ENCODE results near the gene GTPBP3. TPM values are rescaled to one million over a fixed set of nuclear protein-coding genes. Genes with fewer than 3 reads are reported as not detected.

The GTPBP3 gene
- polyA plus RNA-seq, 4 donors = 9.2 to 18.5 (median 10.9) TPM

GRCh38 chr19:17385878-17386611 lies 48.7 kb downstream of the GTPBP3 start:
- H3K4me3 ChIP-seq (ENCODE audit: low read depth in 1 of 3, low read length in 3 of 3) = no peak overlapping the region
- H3K4me1 ChIP-seq (ENCODE audit: control insufficient read depth in 3 of 3, insufficient read depth in 2 of 3, low read depth in 1 of 3, low read length in 2 of 3) = peaks cover 0 to 5% (median 0%) of the 10 kb centered on the region in 3 donors
- H3K27ac ChIP-seq (ENCODE audit: low read depth in 1 of 3, low read length in 2 of 3) = no peak overlapping the region
- no peak for FAIRE-seq
- no peaks in the 10 kb centered on the region for H3K36me3 ChIP-seq (ENCODE audit: control insufficient read depth in 3 of 3, insufficient read depth in 2 of 3, low read depth in 1 of 3, low read length in 3 of 3)
- peak; percentile 37 to 56 for DNase-seq
- peaks cover 0 to 16% (median 0%) of the 10 kb centered on the region in 3 donors for H3K27me3 ChIP-seq (ENCODE audit: control insufficient read depth in 3 of 3, insufficient read depth in 3 of 3, low read length in 3 of 3)
- 33 to 38% (median 35%) methylated on average over 20 of the region's 20 CpGs for WGBS, 3 donors
- peaks cover 0 to 13% of the 10 kb centered on the region in 2 donors for H3K9me3 ChIP-seq (ENCODE audit: control insufficient read depth in 2 of 2, insufficient read depth in 1 of 2, low read depth in 1 of 2, low read length in 1 of 2)

DNA sequence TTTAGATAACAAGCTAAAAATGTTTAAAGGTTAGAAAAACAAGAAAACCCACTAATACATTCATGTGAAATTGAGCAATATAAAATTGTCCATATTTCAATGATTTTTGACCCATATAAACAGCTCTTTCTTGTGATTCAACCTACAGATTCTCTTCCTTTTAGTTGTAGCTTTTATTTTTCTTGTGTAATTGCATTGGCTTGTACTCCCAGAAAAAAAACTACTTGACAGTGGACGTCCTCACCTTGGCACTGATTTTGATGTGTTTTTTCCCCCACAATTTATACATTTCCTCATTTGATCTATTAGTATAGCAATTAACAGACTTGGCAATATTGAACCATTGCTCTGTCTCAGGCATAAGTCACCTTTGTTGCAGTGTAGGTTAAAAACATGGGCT lies 51.9 kb downstream of the GTPBP3 start:
- peaks cover 0 to 12% (median 5%) of the 10 kb centered on the region in 3 donors for H3K4me1 ChIP-seq (ENCODE audit: control insufficient read depth in 3 of 3, insufficient read depth in 2 of 3, low read depth in 1 of 3, low read length in 2 of 3)
- WGBS, 3 donors = 11 to 56% (median 31%) methylated on average over 1 of the region's 1 CpG
- peaks cover 0 to 39% (median 0%) of the 10 kb centered on the region in 3 donors for H3K27me3 ChIP-seq (ENCODE audit: control insufficient read depth in 3 of 3, insufficient read depth in 3 of 3, low read length in 3 of 3)
- FAIRE-seq (no peak), DNase-seq (no peak)
- H3K9me3 ChIP-seq (ENCODE audit: control insufficient read depth in 2 of 2, insufficient read depth in 1 of 2, low read depth in 1 of 2, low read length in 1 of 2) = peaks cover 0 to 13% of the 10 kb centered on the region in 2 donors
- no peak overlapping the region for H3K27ac ChIP-seq (ENCODE audit: low read depth in 1 of 3, low read length in 2 of 3)
- H3K4me3 ChIP-seq (ENCODE audit: low read depth in 1 of 3, low read length in 3 of 3) = no peak overlapping the region
- no peaks in the 10 kb centered on the region for H3K36me3 ChIP-seq (ENCODE audit: control insufficient read depth in 3 of 3, insufficient read depth in 2 of 3, low read depth in 1 of 3, low read length in 3 of 3)

DNA sequence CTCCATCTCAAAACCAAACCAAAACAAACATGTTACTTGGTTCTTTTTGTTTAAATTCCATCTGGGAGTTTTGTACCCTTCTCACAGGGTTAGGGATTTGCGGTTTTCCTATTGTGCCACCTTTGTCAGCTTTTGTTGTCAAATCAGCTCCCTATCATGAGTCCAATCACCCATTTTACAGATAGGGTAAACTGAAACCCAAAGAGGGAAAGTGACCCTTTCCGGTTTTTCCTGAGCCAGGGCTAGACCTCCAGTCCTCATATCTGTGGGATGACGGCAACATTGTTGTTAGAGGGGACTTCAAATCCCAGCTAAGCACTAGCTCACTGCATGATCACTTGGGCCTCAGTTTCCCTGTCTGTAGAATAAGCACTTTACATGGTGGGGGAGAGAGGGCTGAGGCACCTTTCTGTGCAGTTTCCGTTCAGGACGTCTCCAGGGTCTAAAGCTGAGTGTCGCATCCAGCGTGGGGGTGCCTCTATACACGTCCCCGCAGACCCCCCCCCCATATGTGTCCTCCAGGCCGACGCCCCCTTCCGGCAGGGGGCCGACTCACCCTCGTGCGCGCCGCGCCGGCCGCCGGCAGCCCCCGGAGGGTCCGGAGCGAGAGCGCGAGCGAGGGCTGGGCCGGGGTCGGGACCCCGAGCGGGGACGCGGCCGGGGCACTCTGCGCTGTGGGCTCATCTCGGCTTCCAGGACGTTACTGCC lies 52.8 kb downstream of the GTPBP3 start:
- Histone ChIP-seq H3K27me3 (ENCODE audit: control insufficient read depth in 3 of 3, insufficient read depth in 3 of 3, low read length in 3 of 3) (peaks cover 0 to 44% (median 0%) of the 10 kb centered on the region in 3 donors), H3K4me1 (ENCODE audit: control insufficient read depth in 3 of 3, insufficient read depth in 2 of 3, low read depth in 1 of 3, low read length in 2 of 3) (peaks cover 0 to 12% (median 5%) of the 10 kb centered on the region in 3 donors), H3K27ac (ENCODE audit: low read depth in 1 of 3, low read length in 2 of 3) (no peak overlapping the region), H3K36me3 (ENCODE audit: control insufficient read depth in 3 of 3, insufficient read depth in 2 of 3, low read depth in 1 of 3, low read length in 3 of 3) (no peaks in the 10 kb centered on the region), H3K9me3 (ENCODE audit: control insufficient read depth in 2 of 2, insufficient read depth in 1 of 2, low read depth in 1 of 2, low read length in 1 of 2) (peaks cover 0 to 13% of the 10 kb centered on the region in 2 donors), H3K4me3 (ENCODE audit: low read depth in 1 of 3, low read length in 3 of 3) (peak overlapping the region in 1 of 3 donors; percentile 56)
- no peak for DNase-seq
- no peak for FAIRE-seq
- 8 to 16% (median 14%) methylated on average over 21 to 37 of the region's 37 CpGs for WGBS, 3 donors

DNA sequence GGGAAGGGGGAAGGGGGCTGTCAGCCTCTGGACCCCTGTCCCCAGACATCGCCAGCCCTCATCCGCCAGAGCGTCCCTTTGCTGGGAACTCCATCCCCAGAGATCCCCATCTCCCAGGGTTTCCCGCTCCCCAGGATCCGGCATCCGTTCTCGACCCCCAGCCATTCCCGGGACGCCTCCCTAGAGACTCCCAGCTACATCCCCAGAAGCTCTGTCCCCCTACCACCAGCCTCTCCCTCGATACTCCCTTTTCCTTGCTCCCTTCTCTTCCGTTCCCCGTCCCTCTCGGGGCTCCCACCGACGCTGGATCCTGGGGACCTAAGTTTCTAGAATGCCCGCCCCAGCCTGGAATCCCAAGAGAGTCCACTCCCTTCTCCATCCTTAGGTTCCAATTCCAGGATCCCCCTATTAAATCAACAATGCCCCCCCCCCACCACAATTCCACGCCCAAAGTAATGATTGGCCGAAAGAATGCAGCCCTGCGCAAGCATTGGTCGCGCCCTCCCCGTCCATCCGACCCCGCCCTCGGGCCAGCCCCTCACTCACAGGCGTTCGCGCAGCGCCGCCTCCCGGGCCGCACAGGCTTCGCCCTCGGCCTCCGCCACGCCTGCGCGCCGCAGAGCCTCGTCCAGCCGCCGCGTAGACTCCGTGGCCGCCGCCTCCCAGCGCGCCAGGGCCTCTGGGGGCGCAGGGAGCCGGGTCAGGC lies 53.5 kb downstream of the GTPBP3 start:
- FAIRE-seq = no peak
- peak; percentile 80 to 93 for DNase-seq
- no peaks in the 10 kb centered on the region for H3K36me3 ChIP-seq (ENCODE audit: control insufficient read depth in 3 of 3, insufficient read depth in 2 of 3, low read depth in 1 of 3, low read length in 3 of 3)
- H3K27ac ChIP-seq (ENCODE audit: low read depth in 1 of 3, low read length in 2 of 3) = no peak overlapping the region
- 1 to 2% (median 1%) methylated on average over 39 to 50 of the region's 50 CpGs for WGBS, 3 donors
- peaks cover 0 to 49% (median 0%) of the 10 kb centered on the region in 3 donors for H3K27me3 ChIP-seq (ENCODE audit: control insufficient read depth in 3 of 3, insufficient read depth in 3 of 3, low read length in 3 of 3)
- H3K4me1 ChIP-seq (ENCODE audit: control insufficient read depth in 3 of 3, insufficient read depth in 2 of 3, low read depth in 1 of 3, low read length in 2 of 3) = peaks cover 0 to 12% (median 5%) of the 10 kb centered on the region in 3 donors
- H3K9me3 ChIP-seq (ENCODE audit: control insufficient read depth in 2 of 2, insufficient read depth in 1 of 2, low read depth in 1 of 2, low read length in 1 of 2) = peaks cover 0 to 13% of the 10 kb centered on the region in 2 donors
- H3K4me3 ChIP-seq (ENCODE audit: low read depth in 1 of 3, low read length in 3 of 3) = peak overlapping the region in 2 of 3 donors; percentile 33 to 56

- Histone ChIP-seq H3K27me3 (ENCODE audit: control insufficient read depth in 3 of 3, insufficient read depth in 3 of 3, low read length in 3 of 3) (peaks cover 0 to 49% (median 0%) of the 10 kb centered on the region in 3 donors), H3K4me1 (ENCODE audit: control insufficient read depth in 3 of 3, insufficient read depth in 2 of 3, low read depth in 1 of 3, low read length in 2 of 3) (peaks cover 0 to 12% (median 5%) of the 10 kb centered on the region in 3 donors), H3K4me3 (ENCODE audit: low read depth in 1 of 3, low read length in 3 of 3) (peak overlapping the region in 2 of 3 donors; percentile 33 to 36), H3K27ac (ENCODE audit: low read depth in 1 of 3, low read length in 2 of 3) (peak overlapping the region in 1 of 3 donors; percentile 64), H3K36me3 (ENCODE audit: control insufficient read depth in 3 of 3, insufficient read depth in 2 of 3, low read depth in 1 of 3, low read length in 3 of 3) (no peaks in the 10 kb centered on the region), H3K9me3 (ENCODE audit: control insufficient read depth in 2 of 2, insufficient read depth in 1 of 2, low read depth in 1 of 2, low read length in 1 of 2) (peaks cover 0 to 13% of the 10 kb centered on the region in 2 donors)
- WGBS, 3 donors = 4 to 10% (median 4%) methylated on average over 25 to 26 of the region's 26 CpGs
- no peak for DNase-seq
- no peak for FAIRE-seq
Measured at GRCh38 chr19:17391371-17392151, 54.2 kb downstream of the GTPBP3 start.

Other genes with a start within 250 kb of the GTPBP3 start
- gene USE1, start 122.2 kb upstream of the GTPBP3 start, polyA plus RNA-seq = 10 to 100 TPM; 31.7 to 40.5 (median 37.2) TPM
- 10 to 100 TPM; 24.0 to 93.7 (median 50.9) TPM for gene OCEL1, start 111.3 kb upstream of the GTPBP3 start, polyA plus RNA-seq
- gene NR2F6, start 91.6 kb upstream of the GTPBP3 start, polyA plus RNA-seq = 10 to 100 TPM; 41.6 to 93.0 (median 74.9) TPM
- 1 to 10 TPM in 3 of 4 donors, not detected in 1; 1.4 to 4.7 (median 2.0) TPM for gene USHBP1, start 72.8 kb upstream of the GTPBP3 start, polyA plus RNA-seq
- 10 to 100 TPM; 68.9 to 82.7 (median 75.3) TPM for gene BABAM1, start 70.1 kb upstream of the GTPBP3 start, polyA plus RNA-seq
- under 1 TPM in 3 of 4 donors, not detected in 1; 0.15 to 0.71 (median 0.22) TPM for gene ANKLE1, start 55.7 kb upstream of the GTPBP3 start, polyA plus RNA-seq
- 1 to 10 TPM; 2.2 to 5.1 (median 3.9) TPM for gene ABHD8, start 34.1 kb upstream of the GTPBP3 start, polyA plus RNA-seq
- 100 to 1,000 TPM in 3 of 4 donors, 10 to 100 TPM in 1; 49.0 to 404 (median 278) TPM for gene MRPL34, start 31.7 kb upstream of the GTPBP3 start, polyA plus RNA-seq
- 10 to 100 TPM; 29.4 to 57.5 (median 48.9) TPM for gene DDA1, start 28.0 kb upstream of the GTPBP3 start, polyA plus RNA-seq
- gene ANO8, start 2.7 kb upstream of the GTPBP3 start, polyA plus RNA-seq = 1 to 10 TPM; 1.9 to 5.1 (median 3.9) TPM
- 100 to 1,000 TPM in 1 of 4 donors, 10 to 100 TPM in 1, 1 to 10 TPM in 2; 2.2 to 115 (median 19.4) TPM for gene PLVAP, start 39.8 kb downstream of the GTPBP3 start, polyA plus RNA-seq
- gene CCDC194, start 56.6 kb downstream of the GTPBP3 start, polyA plus RNA-seq = under 1 TPM in 2 of 4 donors, not detected in 2; 0.07 to 0.24 TPM
- gene BST2, start 68.1 kb downstream of the GTPBP3 start, polyA plus RNA-seq = 100 to 1,000 TPM in 1 of 4 donors, 10 to 100 TPM in 2, 1 to 10 TPM in 1; 4.5 to 128 (median 40.2) TPM
- 100 to 1,000 TPM in 1 of 4 donors, 10 to 100 TPM in 3; 57.5 to 117 (median 78.1) TPM for gene MVB12A, start 82.5 kb downstream of the GTPBP3 start, polyA plus RNA-seq
- gene TMEM221, start 111.1 kb downstream of the GTPBP3 start, polyA plus RNA-seq = under 1 TPM in 2 of 4 donors, not detected in 2; 0.07 to 0.43 TPM
- gene NXNL1, start 123.4 kb downstream of the GTPBP3 start, polyA plus RNA-seq = not detected
- 1 to 10 TPM in 3 of 4 donors, under 1 TPM in 1; 0.22 to 5.5 (median 3.1) TPM for gene SLC27A1, start 133.0 kb downstream of the GTPBP3 start, polyA plus RNA-seq
- 100 to 1,000 TPM in 2 of 4 donors, 10 to 100 TPM in 2; 87.3 to 116 (median 105) TPM for gene PGLS, start 174.1 kb downstream of the GTPBP3 start, polyA plus RNA-seq
- 10 to 100 TPM; 21.0 to 49.1 (median 31.6) TPM for gene COLGALT1, start 218.1 kb downstream of the GTPBP3 start, polyA plus RNA-seq

Measured in small intestine (tissue), 7 donors.